Skeletal muscle satellite cell (primary cell): Measurements from ENCODE around the gene MYL6B.

Source experiments
- H3K27me3 ChIP-seq: 2 replicates; pipeline ENCODE4 v1.7.0; 2013; ENCODE audit warnings: low read length; ENCODE audit not compliant: control insufficient read depth, insufficient read depth
- H3K36me3 ChIP-seq: 2 replicates; pipeline ENCODE4 v1.7.0; 2013; ENCODE audit warnings: mild to moderate bottlenecking, control low read depth, low read length; ENCODE audit not compliant: insufficient read depth
- H3K4me1 ChIP-seq: 2 replicates; pipeline ENCODE4 v1.7.0; 2013; ENCODE audit warnings: low read length; ENCODE audit not compliant: control insufficient read depth, insufficient read depth
- H3K4me2 ChIP-seq: 2 replicates; pipeline ENCODE4 v1.7.0; 2013; ENCODE audit warnings: mild to moderate bottlenecking, low read length
- H3K4me3 ChIP-seq: 2 replicates; pipeline ENCODE4 v1.7.0; 2013; ENCODE audit warnings: low read length
- H3K9ac ChIP-seq: 2 replicates; pipeline ENCODE4 v1.7.0; 2013; ENCODE audit warnings: mild to moderate bottlenecking, low read depth, low read length, moderate library complexity
- H3K9me3 ChIP-seq: replicated peaks from 2 replicates; pipeline ENCODE4 v1.7.0; 2013; ENCODE audit warnings: mild to moderate bottlenecking, control low read depth, low read length

Gene MYL6B

GRCh38 chr12:56127485-56127887 is 24.9 kb upstream of the MYL6B start:
- no peaks in the 10 kb centered on the region for H3K27me3 ChIP-seq
- peak overlapping the region; percentile 58 for H3K4me3 ChIP-seq
- H3K9me3 ChIP-seq, result no peaks in the 10 kb centered on the region
- peaks cover 23% of the 10 kb centered on the region for H3K36me3 ChIP-seq
- H3K4me1 ChIP-seq, result peaks cover 29% of the 10 kb centered on the region
- peak overlapping the region; percentile 87 for H3K4me2 ChIP-seq
- peak overlapping the region; percentile 66 for H3K9ac ChIP-seq

GRCh38 chr12:56127888-56128669 is 24.3 kb upstream of the MYL6B start, which contains the start of gene ESYT1:
TSS of gene ESYT1 (plus strand) at chr12:56128267. CDS start at chr12:56128320, 53 bp downstream.
- Histone ChIP-seq H3K4me3 (peak within 1 kb of the TSS; percentile 83), H3K27me3 (no peaks in the 10 kb centered on the region), H3K36me3 (peaks cover 27% of the 10 kb centered on the region), H3K9me3 (no peaks in the 10 kb centered on the region), H3K9ac (peak within 1 kb of the TSS; percentile 82), H3K4me2 (peak within 1 kb of the TSS; percentile 87), H3K4me1 (peaks cover 29% of the 10 kb centered on the region)

GRCh38 chr12:56128670-56129205 is 23.6 kb upstream of the MYL6B start:
- peak overlapping the region; percentile 87 for H3K4me2 ChIP-seq

GRCh38 chr12:56129206-56129941 is 23.0 kb upstream of the MYL6B start:
- peaks cover 40% of the 10 kb centered on the region for H3K36me3 ChIP-seq
- peak overlapping the region; percentile 83 for H3K4me3 ChIP-seq
- peak overlapping the region; percentile 82 for H3K9ac ChIP-seq
- peak overlapping the region; percentile 87 for H3K4me2 ChIP-seq
- H3K27me3 ChIP-seq, result no peaks in the 10 kb centered on the region
- H3K4me1 ChIP-seq, result peaks cover 29% of the 10 kb centered on the region
- no peaks in the 10 kb centered on the region for H3K9me3 ChIP-seq

More at GRCh38 chr12:56128670-56129205, 23.6 kb upstream of the MYL6B start:
- Histone ChIP-seq H3K4me1 (peaks cover 29% of the 10 kb centered on the region), H3K27me3 (no peaks in the 10 kb centered on the region), H3K4me3 (peak overlapping the region; percentile 83), H3K9me3 (no peaks in the 10 kb centered on the region), H3K36me3 (peaks cover 33% of the 10 kb centered on the region), H3K9ac (peak overlapping the region; percentile 82)

- Histone ChIP-seq H3K9ac (peak overlapping the region; percentile 82), H3K36me3 (peaks cover 41% of the 10 kb centered on the region), H3K9me3 (no peaks in the 10 kb centered on the region), H3K27me3 (no peaks in the 10 kb centered on the region), H3K4me1 (peaks cover 29% of the 10 kb centered on the region), H3K4me2 (peak overlapping the region; percentile 87), H3K4me3 (peak overlapping the region; percentile 83)
Observed at GRCh38 chr12:56129942-56130495, 22.4 kb upstream of the MYL6B start.

- no peaks in the 10 kb centered on the region for H3K9me3 ChIP-seq
- H3K4me3 ChIP-seq, result no peak overlapping the region
- H3K4me1 ChIP-seq, result peaks cover 28% of the 10 kb centered on the region
- no peak overlapping the region for H3K9ac ChIP-seq
- no peaks in the 10 kb centered on the region for H3K27me3 ChIP-seq
- no peak overlapping the region for H3K4me2 ChIP-seq
- H3K36me3 ChIP-seq, result peaks cover 44% of the 10 kb centered on the region
Observed at GRCh38 chr12:56130876-56131275, 21.5 kb upstream of the MYL6B start.

- Histone ChIP-seq H3K9me3 (no peaks in the 10 kb centered on the region), H3K36me3 (peaks cover 83% of the 10 kb centered on the region), H3K4me2 (no peak overlapping the region), H3K9ac (no peak overlapping the region), H3K4me1 (peaks cover 6% of the 10 kb centered on the region), H3K27me3 (no peaks in the 10 kb centered on the region), H3K4me3 (no peak overlapping the region)
Observed at GRCh38 chr12:56134897-56135296, 17.5 kb upstream of the MYL6B start.

- Histone ChIP-seq H3K4me1 (no peaks in the 10 kb centered on the region), H3K4me2 (no peak overlapping the region), H3K9ac (no peak overlapping the region), H3K27me3 (no peaks in the 10 kb centered on the region), H3K36me3 (peaks cover 77% of the 10 kb centered on the region), H3K4me3 (no peak overlapping the region), H3K9me3 (no peaks in the 10 kb centered on the region)
Observed at GRCh38 chr12:56137853-56138571, 14.4 kb upstream of the MYL6B start.

- Histone ChIP-seq H3K36me3 (peaks cover 67% of the 10 kb centered on the region), H3K9me3 (no peaks in the 10 kb centered on the region), H3K4me3 (no peak overlapping the region), H3K27me3 (no peaks in the 10 kb centered on the region), H3K9ac (no peak overlapping the region), H3K4me2 (no peak overlapping the region), H3K4me1 (no peaks in the 10 kb centered on the region)
Observed at GRCh38 chr12:56141946-56142784, 10.2 kb upstream of the MYL6B start.

- H3K9ac ChIP-seq, result no peak overlapping the region
- no peak overlapping the region for H3K4me3 ChIP-seq
- no peaks in the 10 kb centered on the region for H3K4me1 ChIP-seq
- no peaks in the 10 kb centered on the region for H3K9me3 ChIP-seq
- H3K36me3 ChIP-seq, result peaks cover 56% of the 10 kb centered on the region
- H3K27me3 ChIP-seq, result no peaks in the 10 kb centered on the region
- no peak overlapping the region for H3K4me2 ChIP-seq
Observed at GRCh38 chr12:56143217-56143616, 9.2 kb upstream of the MYL6B start.
